SU-DHL-6 (cell line): ENCODE results near the gene PTK6.

Experiments
- H2AFZ ChIP-seq: fragments of 200-600 bp; sonication (generic); 2 replicates; pipeline ENCODE4 v1.6.1; 2014; ENCODE audit warnings: low read depth, mild to moderate bottlenecking, moderate library complexity, mixed read lengths, antibody characterized with exemption, low read length; ENCODE audit not compliant: severe bottlenecking
- H3F3A ChIP-seq: fragments of 200-600 bp; shearing (Covaris generic); 2 replicates; pipeline ENCODE4 v1.6.0; 2016; ENCODE audit warnings: antibody characterized with exemption, mild to moderate bottlenecking; ENCODE audit not compliant: insufficient read depth
- H3K27ac ChIP-seq: fragments of 200-600 bp; sonication (generic); 2 replicates; pipeline ENCODE4 v1.5.1; 2016; ENCODE audit warnings: low read depth, mild to moderate bottlenecking, low read length, moderate library complexity, mixed read lengths
- H3K27me3 ChIP-seq: fragments of 200-600 bp; sonication (generic), shearing (Covaris generic); 2 replicates; pipeline ENCODE4 v1.6.0; 2014; ENCODE audit warnings: mild to moderate bottlenecking, low read length
- H3K36me3 ChIP-seq: fragments of 200-600 bp; sonication (generic); 2 replicates; pipeline ENCODE4 v1.6.1; 2014; ENCODE audit warnings: mild to moderate bottlenecking, low read length, mixed read lengths
- H3K4me2 ChIP-seq: fragments of 300-600, 200-600 bp; shearing (Covaris generic), sonication (generic); 2 replicates; pipeline ENCODE4 v1.6.0; 2014; ENCODE audit warnings: low read length, low read depth, mild to moderate bottlenecking; ENCODE audit not compliant: poor library complexity, severe bottlenecking
- H3K4me3 ChIP-seq: fragments of 200-600 bp; sonication (generic); 2 replicates; pipeline ENCODE4 v1.5.1; 2014; ENCODE audit warnings: antibody characterized with exemption, low read length, mild to moderate bottlenecking, mixed read lengths; ENCODE audit not compliant: insufficient read depth, poor library complexity, severe bottlenecking
- H3K79me2 ChIP-seq: fragments of 200-600 bp; sonication (generic); 2 replicates; pipeline ENCODE4 v1.6.1; 2014; ENCODE audit warnings: mild to moderate bottlenecking, low read length, moderate library complexity; ENCODE audit not compliant: insufficient read depth
- H3K9ac ChIP-seq: fragments of 200-600 bp; sonication (generic); 2 replicates; pipeline ENCODE4 v1.7.0; 2014; ENCODE audit warnings: mild to moderate bottlenecking, low read length
- H3K9me2 ChIP-seq: fragments of 200-600 bp; sonication (generic); replicated peaks from 2 replicates; pipeline ENCODE4 v1.6.1; 2014; ENCODE audit warnings: low read length; ENCODE audit not compliant: insufficient read depth
- H3K9me3 ChIP-seq: fragments of 200-600 bp; sonication (generic); 2 replicates; pipeline ENCODE4 v1.6.1; 2014; ENCODE audit warnings: low read length, mixed read lengths; ENCODE audit not compliant: insufficient read depth
- H4K20me1 ChIP-seq: fragments of 200-600 bp; sonication (generic); 2 replicates; pipeline ENCODE4 v1.6.1; 2014; ENCODE audit warnings: low read depth, mild to moderate bottlenecking, antibody characterized with exemption, low read length, moderate library complexity, mixed read lengths
- CTCF ChIP-seq: fragments of 200-600 bp; sonication (generic); IDR thresholded peaks from one replicate; pipeline ENCODE4 v1.5.1; 2017; ENCODE audit warnings: antibody characterized with exemption, mild to moderate bottlenecking, low read length, moderate library complexity; ENCODE audit not compliant: insufficient read depth, poor library complexity, severe bottlenecking
- EZH2phosphoT487 ChIP-seq: fragments of 200-600 bp; sonication (generic), shearing (Covaris generic); conservative IDR thresholded peaks from 2 replicates; pipeline ENCODE4 v1.6.1; 2018; ENCODE audit warnings: mild to moderate bottlenecking, antibody characterized with exemption, low read length, moderate library complexity, mixed read lengths

The PTK6 gene

GRCh38 chr20:63557481-63557891 is 20.3 kb upstream of the PTK6 start:
- Histone ChIP-seq H3K27me3 (no peaks in the 10 kb centered on the region), H3K36me3 (no peaks in the 10 kb centered on the region), H3K9ac (no peak overlapping the region), H3K9me2 (no peaks in the 10 kb centered on the region), H3K4me2 (no peak overlapping the region), H3K9me3 (no peaks in the 10 kb centered on the region), H3K27ac (no peak overlapping the region), H4K20me1 (no peaks in the 10 kb centered on the region), H3K79me2 (no peaks in the 10 kb centered on the region), H3F3A (peaks cover under 1% of the 10 kb centered on the region; the same call in 1 of the 2 replicates), H3K4me3 (no peak overlapping the region), H2AFZ (no peak overlapping the region)
- no peak for TF ChIP-seq CTCF
- no peak for TF ChIP-seq EZH2phosphoT487

GRCh38 chr20:63556873-63557478 is 19.8 kb upstream of the PTK6 start:
- Histone ChIP-seq H3K27ac (no peak overlapping the region), H3K4me3 (no peak overlapping the region), H3K9me2 (no peaks in the 10 kb centered on the region), H3K9me3 (no peaks in the 10 kb centered on the region), H3K79me2 (no peaks in the 10 kb centered on the region), H3F3A (peaks cover 3% of the 10 kb centered on the region; the same call in 1 of the 2 replicates), H4K20me1 (no peaks in the 10 kb centered on the region), H3K36me3 (no peaks in the 10 kb centered on the region), H3K27me3 (no peaks in the 10 kb centered on the region), H3K4me2 (no peak overlapping the region), H2AFZ (no peak overlapping the region), H3K9ac (no peak overlapping the region)
- TF ChIP-seq CTCF (no peak), EZH2phosphoT487 (no peak)

- Histone ChIP-seq H4K20me1 (no peaks in the 10 kb centered on the region), H3K4me3 (no peak overlapping the region), H2AFZ (no peak overlapping the region), H3K27me3 (no peaks in the 10 kb centered on the region), H3K79me2 (no peaks in the 10 kb centered on the region), H3K9me3 (no peaks in the 10 kb centered on the region), H3K9me2 (no peaks in the 10 kb centered on the region), H3K27ac (no peak overlapping the region), H3K36me3 (no peaks in the 10 kb centered on the region), H3F3A (peaks cover 3% of the 10 kb centered on the region; the same call in 1 of the 2 replicates), H3K9ac (no peak overlapping the region), H3K4me2 (no peak overlapping the region)
- TF ChIP-seq CTCF (no peak), EZH2phosphoT487 (no peak)
Measured at GRCh38 chr20:63555661-63556381, 18.6 kb upstream of the PTK6 start.
